HG03108 (cell line): Measurements from ENCODE around the gene TIMP3.

Source experiments
- ATAC-seq: cut with Tn5 transposase; IDR thresholded peaks from one replicate; pipeline ENCODE4 v1.9.1; 2021; ENCODE audit warnings: moderate library complexity; ENCODE audit not compliant: unreplicated experiment

TIMP3 gene

DNA sequence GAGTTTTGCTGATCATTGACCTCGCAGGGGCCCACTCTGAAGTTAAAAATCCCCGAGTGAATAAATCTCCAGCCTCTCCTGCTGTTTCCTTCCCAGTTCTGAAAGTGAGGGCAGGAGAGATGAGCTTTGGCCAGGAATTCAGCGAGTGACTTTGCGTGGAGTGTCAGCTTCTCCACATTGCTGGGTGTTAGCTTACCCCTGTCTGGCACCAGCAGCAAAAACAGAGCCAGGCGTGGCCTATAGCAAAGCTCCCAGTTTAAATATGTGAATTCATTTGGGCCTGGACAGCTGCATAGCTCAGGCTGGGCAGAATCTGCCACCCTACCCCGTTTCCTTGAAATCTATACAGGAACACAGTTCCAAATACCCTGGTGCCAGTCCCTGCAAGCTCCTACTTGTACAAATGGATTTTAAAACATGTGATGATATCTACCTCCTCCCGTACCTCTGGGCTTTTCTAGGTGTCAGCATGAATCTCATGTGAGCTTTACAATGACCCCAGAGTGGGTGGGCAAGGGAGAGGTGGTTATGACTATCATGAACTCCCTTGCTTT, 25.6 kb downstream of the TIMP3 start:
- no peak for ATAC-seq

DNA sequence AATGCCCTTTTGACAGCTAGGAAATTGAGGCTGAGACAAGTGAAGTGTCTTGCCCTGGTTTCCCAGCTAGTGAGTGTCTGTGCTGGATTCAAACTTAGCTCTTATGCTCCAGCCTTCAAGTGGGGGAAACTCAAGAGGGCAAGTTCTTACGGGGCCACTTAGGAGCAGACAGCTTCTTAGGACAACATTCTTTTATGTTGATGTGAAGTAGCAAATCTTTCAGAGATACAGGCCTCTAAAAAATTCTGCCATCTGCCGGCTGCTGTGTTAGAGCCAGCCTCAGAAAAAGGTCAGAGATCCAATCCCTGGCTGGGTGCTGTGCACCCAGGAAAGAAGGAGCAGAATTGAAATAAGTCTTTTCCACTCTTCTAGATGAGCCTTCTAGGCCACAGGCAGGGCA, 26.6 kb downstream of the TIMP3 start:
- no peak for ATAC-seq

DNA sequence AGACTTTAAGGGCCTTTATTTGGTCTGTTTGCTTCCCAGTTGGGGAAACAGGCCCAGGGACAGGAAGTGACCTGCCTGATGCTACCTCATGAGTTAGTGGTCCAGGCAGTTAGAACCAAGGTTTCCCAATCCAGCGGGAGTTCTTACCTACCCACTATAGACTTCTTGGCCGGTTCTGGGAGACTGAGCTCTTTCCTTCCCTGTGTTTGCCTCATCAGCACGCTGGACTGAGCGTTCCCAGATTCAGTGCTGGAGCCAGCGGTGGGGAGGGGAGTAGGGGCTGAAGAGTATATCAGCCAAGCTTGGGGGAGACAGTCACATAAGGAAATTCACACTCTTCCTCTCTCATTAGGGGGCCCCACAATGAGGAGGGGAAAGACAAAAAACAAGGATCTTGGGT, 27.1 kb downstream of the TIMP3 start:
- no peak for ATAC-seq

DNA sequence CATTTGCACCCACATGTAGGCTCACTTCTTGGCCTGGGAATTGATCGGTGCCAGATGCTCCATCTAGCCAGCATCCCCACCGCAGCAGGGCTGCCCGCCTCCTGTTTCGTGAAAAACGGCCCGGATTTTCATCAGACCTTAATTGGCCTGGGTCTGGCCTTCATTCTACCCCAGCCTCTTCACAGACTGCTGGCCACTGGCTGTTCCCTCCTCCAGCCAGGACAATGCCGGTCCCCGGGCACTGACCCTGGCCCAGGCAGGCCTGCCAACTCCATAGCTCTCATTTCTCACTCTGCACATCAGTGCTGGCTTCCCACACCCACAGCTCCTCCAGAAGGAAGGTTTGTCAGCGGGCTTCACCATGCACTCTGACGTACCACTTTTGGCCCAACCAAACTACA, 27.9 kb downstream of the TIMP3 start:
- no peak for ATAC-seq

- no peak for ATAC-seq
Measured at GRCh38 chr22:32830473-32830872, 29.0 kb downstream of the TIMP3 start.

- no peak for ATAC-seq
Measured at GRCh38 chr22:32830957-32831356, 29.5 kb downstream of the TIMP3 start.

DNA sequence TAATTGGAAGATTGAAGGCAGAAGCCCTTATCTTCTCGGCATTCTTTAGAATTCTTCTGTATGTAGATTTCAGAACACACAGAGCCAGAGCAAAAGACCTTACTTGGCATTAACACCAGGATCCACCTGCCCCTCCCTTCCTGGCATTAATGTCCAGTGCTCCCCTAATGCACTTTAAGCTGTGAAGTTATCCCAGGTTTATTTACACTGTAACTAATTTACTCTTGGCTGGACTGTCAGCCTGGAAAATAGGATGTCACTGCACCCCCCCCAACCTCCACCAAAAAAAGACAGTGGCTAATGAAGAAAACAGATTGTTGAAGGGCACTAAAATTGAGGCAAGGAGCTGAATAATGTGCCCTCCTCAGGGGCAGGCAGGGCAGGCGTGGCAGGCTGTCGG, 30.1 kb downstream of the TIMP3 start:
- no peak for ATAC-seq

GRCh38 chr22:32832174-32832573, 30.7 kb downstream of the TIMP3 start:
- no peak for ATAC-seq

GRCh38 chr22:32836280-32837123, 35.0 kb downstream of the TIMP3 start:
- ATAC-seq, result no peak

- ATAC-seq, result no peak
Measured at GRCh38 chr22:32837142-32837541, 35.6 kb downstream of the TIMP3 start.

GRCh38 chr22:32837803-32838202, 36.3 kb downstream of the TIMP3 start:
- no peak for ATAC-seq

DNA sequence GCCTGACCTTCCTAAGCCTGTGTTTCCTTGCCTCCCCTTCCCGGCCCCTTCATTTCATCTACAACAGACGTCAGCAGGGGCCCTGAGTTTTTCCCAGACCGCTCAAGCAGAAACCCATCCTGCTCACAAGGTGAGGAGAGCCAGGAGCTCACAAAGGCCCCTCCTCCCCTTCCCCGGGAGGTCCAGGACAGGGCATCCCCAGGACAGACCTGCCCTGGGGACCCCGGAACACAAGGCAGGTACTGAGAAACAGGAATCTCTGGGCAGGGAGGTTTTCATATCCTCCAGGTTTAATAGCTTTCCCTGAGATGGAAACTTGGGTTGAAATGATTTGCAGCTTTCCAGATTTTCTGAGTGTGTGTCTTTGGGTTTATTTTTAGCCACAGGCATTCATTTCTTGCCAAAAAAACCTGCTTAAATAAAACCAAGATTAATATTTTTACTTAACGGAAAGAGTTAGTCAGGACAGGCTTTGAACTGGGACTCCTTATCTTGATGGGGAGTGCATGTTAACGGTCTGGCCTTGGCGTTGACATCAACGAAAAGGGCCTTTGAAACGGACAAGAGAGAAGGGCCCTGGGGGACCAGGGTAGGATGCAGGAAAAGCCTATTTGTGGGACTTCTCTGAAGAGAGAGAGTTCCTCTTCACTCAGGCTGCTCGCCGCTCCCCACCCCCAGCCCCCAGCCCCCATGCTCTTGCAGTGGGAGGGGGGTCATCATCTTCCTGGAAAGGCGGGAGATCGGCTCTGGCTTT, 38.5 kb downstream of the TIMP3 start:
- no peak for ATAC-seq

GRCh38 chr22:32841175-32841574, 39.7 kb downstream of the TIMP3 start:
- no peak for ATAC-seq

DNA sequence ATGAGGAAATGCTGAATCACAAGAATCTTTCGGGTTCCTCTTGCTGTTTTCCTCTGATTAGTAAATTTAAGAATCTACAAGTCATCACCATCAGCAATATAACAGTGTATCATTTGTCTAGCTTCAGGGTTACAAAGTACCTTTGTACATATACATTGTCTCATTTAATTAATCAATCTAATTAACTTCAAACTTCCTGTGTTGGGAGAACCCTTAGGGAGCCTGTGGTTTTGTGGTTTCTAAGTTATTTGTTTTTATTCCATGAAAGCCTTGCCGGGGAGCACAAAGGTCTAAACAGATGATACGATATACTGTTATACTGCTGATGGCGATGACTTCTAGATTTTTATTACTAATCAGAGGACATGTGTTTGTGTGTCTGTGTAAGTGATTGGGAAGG, 41.0 kb downstream of the TIMP3 start:
- no peak for ATAC-seq

DNA sequence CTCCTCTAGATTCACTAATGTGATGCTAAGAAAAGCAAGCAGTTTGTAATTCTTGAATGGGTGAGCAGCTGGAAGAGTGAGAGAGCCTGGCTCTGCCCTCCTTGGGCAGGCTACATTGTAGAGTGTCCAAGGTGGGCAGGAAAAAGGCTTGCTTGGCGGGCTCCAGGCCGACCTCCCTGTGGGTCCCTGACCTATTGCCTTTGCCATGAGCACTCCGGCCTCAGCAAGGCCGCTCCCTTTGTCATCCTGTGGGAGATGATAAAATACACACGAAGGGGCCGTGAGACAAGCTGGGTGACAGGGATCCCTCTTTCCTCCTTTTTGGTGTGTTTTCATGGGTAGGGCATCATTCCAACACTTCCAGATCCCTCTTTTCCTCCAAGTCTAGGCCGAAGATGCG, 41.8 kb downstream of the TIMP3 start:
- no peak for ATAC-seq

DNA sequence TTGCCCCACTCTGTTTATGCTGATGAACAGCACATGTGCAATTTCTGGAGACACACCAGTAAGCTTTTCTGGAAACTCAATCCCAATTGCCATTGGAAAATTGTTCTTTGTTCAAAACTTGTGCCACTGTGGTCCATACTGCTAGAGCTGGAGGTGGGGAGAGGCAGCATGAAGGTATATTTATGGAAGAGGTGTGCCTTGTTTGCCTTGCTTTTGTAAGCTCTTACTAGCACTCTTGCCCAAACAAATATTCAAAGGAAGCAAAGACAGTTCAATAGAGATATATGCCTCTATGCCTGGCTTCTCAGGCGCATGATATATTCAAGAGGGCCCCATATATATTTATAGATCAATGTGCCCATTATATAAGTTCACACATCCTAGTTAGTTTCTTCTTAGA, 42.7 kb downstream of the TIMP3 start:
- no peak for ATAC-seq

GRCh38 chr22:32846780-32847491, 45.4 kb downstream of the TIMP3 start:
- ATAC-seq, result no peak

DNA sequence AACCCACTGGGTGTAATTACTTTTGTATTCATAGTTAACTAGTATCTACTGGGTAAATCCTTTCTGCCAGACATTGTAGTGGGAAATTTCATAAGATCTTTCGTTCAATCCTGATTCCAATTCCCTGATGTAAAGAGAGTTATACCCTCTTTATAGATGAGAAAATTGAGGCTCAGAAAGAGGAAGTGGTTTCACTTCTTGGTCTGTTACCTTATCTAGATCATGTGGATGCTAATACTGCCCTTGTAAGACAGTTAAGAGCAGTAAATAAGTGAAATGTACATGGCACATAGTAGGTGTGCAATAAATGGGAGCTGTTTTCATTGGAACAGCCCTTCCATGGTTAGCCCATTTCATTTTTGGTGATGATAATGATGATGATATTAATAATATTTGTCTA, 46.7 kb downstream of the TIMP3 start:
- no peak for ATAC-seq

DNA sequence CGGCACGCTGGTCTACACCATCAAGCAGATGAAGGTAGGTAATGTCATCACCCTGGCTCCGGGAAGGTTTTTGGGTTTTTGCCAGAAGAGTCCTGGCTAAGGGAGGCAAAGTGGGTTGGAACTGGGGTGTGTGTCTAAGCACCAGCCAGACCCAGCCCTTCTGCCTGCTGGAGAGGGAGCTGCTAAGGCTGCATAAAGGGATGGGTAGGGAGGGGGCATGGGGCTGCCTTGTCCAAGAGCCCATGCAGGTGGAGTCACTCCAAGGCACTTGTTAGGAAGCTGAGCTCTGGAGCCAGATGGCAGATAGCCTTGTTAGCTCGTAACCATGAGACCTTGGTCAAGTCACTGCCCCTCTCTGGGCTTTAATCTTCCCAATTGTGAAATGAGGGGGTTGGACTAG, 48.0 kb downstream of the TIMP3 start:
- ATAC-seq, result no peak

- ATAC-seq, result no peak
Measured at GRCh38 chr22:32850157-32850556, 48.7 kb downstream of the TIMP3 start.
